Psoas muscle (tissue), 8 donors: ENCODE data around the gene AMIGO1. TPM values are rescaled to one million over a fixed set of nuclear protein-coding genes. Genes with fewer than 3 reads are reported as not detected.
A peak's percentile ranks its signal among the peaks of the same experiment; 100 is the strongest.

ENCODE experiments used
- ATAC-seq, 4 donors: fragments of 200-7000 bp; cut with Tn5 transposase; one replicate each; pipeline ENCODE4 v1.9.1; 2020; ENCODE audit warnings: moderate library complexity in 3 of 4, mild to moderate bottlenecking in 2 of 4
- DNase-seq, 2 donors: peaks; one replicate each; pipeline ENCODE4 v3.0.0-alpha.2; 2020
- H3K27ac ChIP-seq: fragments of 200-600 bp; one replicate; pipeline ENCODE4 v1.8.0; 2022
- H3K27me3 ChIP-seq, 3 donors: fragments of 200-600 bp in 1 of 3; one replicate each; pipeline versions ENCODE4 v1.6.1 to v1.8.0; 2013 to 2022; ENCODE audit warnings: low read length in 2 of 3, mild to moderate bottlenecking in 2 of 3, moderate library complexity in 1 of 3; ENCODE audit not compliant: insufficient read depth in 3 of 3
- H3K36me3 ChIP-seq, 2 donors: fragments of 200-600 bp in 1 of 2; one replicate each; pipeline versions ENCODE4 v1.6.1 to v1.8.0; 2013 to 2022; ENCODE audit warnings: low read depth in 1 of 2, mild to moderate bottlenecking in 1 of 2, moderate library complexity in 1 of 2; ENCODE audit not compliant: insufficient read depth in 1 of 2
- H3K4me1 ChIP-seq: fragments of 200-600 bp; one replicate; pipeline ENCODE4 v1.8.0; 2022
- H3K4me3 ChIP-seq: fragments of 200-600 bp; one replicate; pipeline ENCODE4 v1.8.0; 2022; ENCODE audit warnings: mild to moderate bottlenecking
- H3K9me3 ChIP-seq: fragments of 200-600 bp; one replicate; pipeline ENCODE4 v1.8.0; 2022
- CTCF ChIP-seq: fragments of 200-600 bp; IDR thresholded peaks from one replicate; pipeline ENCODE4 v1.8.0; 2022; ENCODE audit warnings: antibody characterized with exemption
- WGBS, 3 donors: extraction: QIAGEN DNeasy Blood & Tissue Kit; methylation state at CpG; one replicate each; pipeline versions ENCODE4 v1.1.6 to v1.1.7; 2013; 5-methylcytosine and 5-hydroxymethylcytosine counted together
- intact Hi-C, 2 donors: fragments of 100-400 bp; cut with DNase I; formaldehyde crosslinking; loops; one replicate each; pipeline versions ENCODE4 v1.11.0 to v1.14.2; 2022
- polyA plus RNA-seq, 3 donors: library from polyadenylated mRNA; stranded (reverse); fragments of 200-250 nt; gene quantifications; one replicate each; pipeline ENCODE4 v1.2.3, GENCODE V29; 2013
- total RNA-seq, 4 donors: library from RNA; stranded (reverse); fragmentation: NEBNext Ultra II Directional in 2 of 4; extraction: Animal tissue kit (Norgen Biotek cat#: 25700) in 2 of 4; gene quantifications; one replicate each; pipeline versions ENCODE4 v1.2.1 to v1.2.4, GENCODE V29; 2021 to 2023
- donor health status: healthy with polysubstance abuse.
- donor health status: DM: no; HTN: no; CAD: no; lungs with moderate emphysema.
- donor health status: Bipolar disorder and iron deficiency.
- donor health status: healthy.
- donor health status: DM: yes; HTN: yes; CAD: no.
- donor health status: DM: no; HTN: no; CAD: no.
- donor health status: DM: no; HTN: no; CAD: no.
- donor health status: DM: yes; HTN: yes; CAD: no.

AMIGO1 gene
- total and polyA plus RNA-seq, 7 donors: 3.1 to 16.6 (median 10.0) TPM

- DNase-seq (no peak), ATAC-seq (no peak)
- TF ChIP-seq CTCF: no peak
- Histone ChIP-seq H3K4me1 (peaks cover 12% of the 10 kb centered on the region), H3K36me3 (no peaks in the 10 kb centered on the region), H3K9me3 (no peaks in the 10 kb centered on the region), H3K27ac (no peak overlapping the region), H3K4me3 (no peak overlapping the region), H3K27me3 (no peaks in the 10 kb centered on the region)
- 83 to 87% (median 83%) methylated on average over 2 of the region's 2 CpGs for WGBS, 3 donors
- intact Hi-C loops: no loop called here
These were observed 3.7 kb upstream of the AMIGO1 start for GRCh38 chr1:109513110-109513710.

- intact Hi-C loops: no loop called here
- H3K4me1 ChIP-seq: peaks cover 44% of the 10 kb centered on the region
- H3K27me3 ChIP-seq: no peaks in the 10 kb centered on the region
- peak overlapping the region; percentile 83 for H3K4me3 ChIP-seq
- ATAC-seq: peak in 1 of 4 donors; percentile 20
- H3K9me3 ChIP-seq: no peaks in the 10 kb centered on the region
- WGBS, 3 donors: 8 to 44% (median 25%) methylated on average over 7 of the region's 7 CpGs
- peak overlapping the region; percentile 85 for H3K27ac ChIP-seq
- no peak for TF ChIP-seq CTCF
- peaks cover 0 to 21% of the 10 kb centered on the region in 2 donors for H3K36me3 ChIP-seq
- DNase-seq: no peak
These were observed 703 bp downstream of the AMIGO1 start for GRCh38 chr1:109508873-109509175.

GRCh38 chr1:109508001-109508872 lies 1.3 kb downstream of the AMIGO1 start:
- peak in 1 of 2 donors; percentile 60 for DNase-seq
- Histone ChIP-seq H3K4me1 (peaks cover 44% of the 10 kb centered on the region), H3K27ac (peak overlapping the region; percentile 85), H3K9me3 (no peaks in the 10 kb centered on the region), H3K36me3 (peaks cover 0 to 21% of the 10 kb centered on the region in 2 donors), H3K27me3 (no peaks in the 10 kb centered on the region), H3K4me3 (peak overlapping the region; percentile 83)
- intact Hi-C loops: no loop called here
- 44 to 64% (median 49%) methylated on average over 25 of the region's 25 CpGs for WGBS, 3 donors
- peak in 3 of 4 donors; percentile 27 to 71 (median 59) for ATAC-seq
- no peak for TF ChIP-seq CTCF

- Histone ChIP-seq H3K27me3 (no peaks in the 10 kb centered on the region), H3K36me3 (peaks cover 0 to 34% of the 10 kb centered on the region in 2 donors), H3K27ac (no peak overlapping the region), H3K9me3 (no peaks in the 10 kb centered on the region), H3K4me3 (no peak overlapping the region), H3K4me1 (peaks cover 43% of the 10 kb centered on the region)
- intact Hi-C loops: no loop called here
- ATAC-seq (no peak), DNase-seq (no peak)
- 78 to 92% (median 90%) methylated on average over 1 of the region's 1 CpG for WGBS, 3 donors
- TF ChIP-seq CTCF: no peak
These were observed 4.6 kb downstream of the AMIGO1 start for GRCh38 chr1:109504974-109505373.
